ENCODE data around the gene NFKBIB. TPM values are rescaled to one million over a fixed set of nuclear protein-coding genes. Genes with fewer than 3 reads are reported as not detected.
"Not testable (repeated sequence)": the region's sequence is repeated elsewhere in the genome, so short reads cannot be mapped to it uniquely, and the experiment has no call there.

Gene NFKBIB
- total RNA-seq, 1 donor: 22.9 TPM

DNA sequence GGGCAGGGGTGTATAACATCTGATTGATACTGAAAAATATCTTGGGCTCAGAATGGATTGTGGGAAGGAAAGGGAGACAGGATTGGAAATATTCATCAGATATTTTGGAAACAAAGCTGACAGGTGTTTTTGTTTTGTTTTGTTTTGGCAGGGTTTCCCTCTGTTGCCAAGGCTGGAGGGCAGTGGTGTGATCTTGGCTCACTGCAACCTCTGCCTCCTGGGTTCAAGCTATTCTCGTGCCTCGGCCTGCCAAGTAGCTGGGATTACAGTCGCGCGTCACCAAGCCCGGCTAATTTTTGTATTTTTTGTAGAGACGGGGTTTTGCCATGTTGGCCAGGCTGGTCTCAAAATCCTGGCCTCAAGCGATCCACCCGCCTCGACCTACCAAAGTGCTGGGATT, 26.4 kb upstream of the NFKBIB start:
- not testable (repeated sequence) for DNase-seq (ENCODE audit: low read depth in 2 of 3, low spot score in 2 of 3)

DNA sequence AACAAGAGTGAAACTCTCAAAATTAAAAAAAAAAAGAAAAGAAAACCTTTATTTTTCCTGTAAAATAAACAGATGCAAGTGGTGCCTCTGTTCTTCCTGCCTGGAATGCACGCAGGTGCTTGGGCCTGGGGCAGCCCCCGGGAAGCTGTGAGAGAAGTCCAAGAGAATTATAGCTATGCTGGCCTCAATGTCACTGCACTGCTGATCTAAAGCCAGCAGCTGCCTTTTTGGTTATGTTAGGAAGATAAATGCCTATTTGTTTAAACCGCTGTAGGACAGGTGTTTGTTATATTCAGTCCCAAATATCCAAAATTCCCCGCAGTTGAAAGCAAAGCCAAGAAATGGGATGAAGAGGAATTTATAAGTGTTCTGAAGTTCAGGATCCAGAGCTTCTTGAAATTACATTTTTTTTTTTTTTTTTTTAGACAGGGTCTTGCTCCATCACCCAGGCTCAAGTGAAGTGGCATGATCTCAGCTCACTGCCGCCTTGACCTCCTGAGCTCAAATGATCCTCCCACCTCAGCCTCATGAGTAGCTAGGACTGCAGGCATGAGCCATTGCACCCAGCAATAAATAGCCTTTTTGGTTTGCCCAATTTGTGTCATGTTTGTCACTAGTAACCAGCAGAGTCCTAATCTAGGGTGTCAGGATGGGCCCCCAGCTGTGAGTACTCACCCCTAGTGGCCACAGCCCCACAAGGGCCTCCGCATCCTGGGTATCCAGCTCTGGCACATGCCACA, 23.9 kb upstream of the NFKBIB start:
- no peak for DNase-seq (ENCODE audit: low read depth in 2 of 3, low spot score in 2 of 3)

DNA sequence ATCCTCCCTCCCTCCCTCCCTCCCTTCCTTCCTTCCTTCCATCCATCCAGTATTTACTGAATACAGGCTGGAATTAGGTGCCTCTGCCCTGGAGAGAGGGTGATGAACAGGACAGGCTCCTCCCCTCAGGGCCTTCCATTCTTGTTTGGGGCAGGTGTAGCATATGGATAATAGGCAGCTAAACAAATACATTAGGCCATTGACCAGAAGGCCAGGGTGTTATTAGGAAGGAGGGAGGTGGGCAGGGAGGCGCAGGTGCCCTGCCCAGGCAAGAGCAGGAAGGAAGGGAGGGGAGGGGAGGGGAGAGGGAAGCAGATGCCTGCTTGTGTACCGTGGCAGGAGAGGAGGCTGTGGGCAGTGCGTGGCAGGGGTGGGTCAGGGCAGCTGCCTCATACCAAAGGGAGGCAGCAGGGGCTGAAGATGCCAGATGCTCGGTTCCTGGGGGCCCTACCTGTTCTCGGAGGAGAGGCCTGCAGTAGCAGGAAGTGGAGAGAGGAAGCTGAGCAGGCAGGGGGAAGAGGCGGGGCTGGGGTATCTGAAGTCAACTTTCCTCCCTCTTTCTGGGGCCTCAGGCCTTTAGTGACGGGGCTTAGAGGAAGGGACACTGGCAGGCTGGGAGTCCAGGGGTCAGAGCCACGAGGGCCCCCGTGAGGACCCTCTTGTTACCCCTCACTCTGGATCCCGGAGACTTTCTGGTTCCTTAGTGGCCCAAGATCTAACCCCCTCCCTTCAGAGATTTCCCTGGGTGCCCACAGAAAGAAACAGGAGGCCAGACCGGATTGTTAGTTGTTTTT, 21.8 kb upstream of the NFKBIB start, which contains the start of gene RINL:
Gene RINL, minus strand, starts transcription at position 495 of the 794 bp plus-strand sequence. CDS start 1,533 bp downstream, outside the sequence.
- peak in 2 of 3 donors; percentile 60 to 82 for DNase-seq (ENCODE audit: low read depth in 2 of 3, low spot score in 2 of 3)

DNA sequence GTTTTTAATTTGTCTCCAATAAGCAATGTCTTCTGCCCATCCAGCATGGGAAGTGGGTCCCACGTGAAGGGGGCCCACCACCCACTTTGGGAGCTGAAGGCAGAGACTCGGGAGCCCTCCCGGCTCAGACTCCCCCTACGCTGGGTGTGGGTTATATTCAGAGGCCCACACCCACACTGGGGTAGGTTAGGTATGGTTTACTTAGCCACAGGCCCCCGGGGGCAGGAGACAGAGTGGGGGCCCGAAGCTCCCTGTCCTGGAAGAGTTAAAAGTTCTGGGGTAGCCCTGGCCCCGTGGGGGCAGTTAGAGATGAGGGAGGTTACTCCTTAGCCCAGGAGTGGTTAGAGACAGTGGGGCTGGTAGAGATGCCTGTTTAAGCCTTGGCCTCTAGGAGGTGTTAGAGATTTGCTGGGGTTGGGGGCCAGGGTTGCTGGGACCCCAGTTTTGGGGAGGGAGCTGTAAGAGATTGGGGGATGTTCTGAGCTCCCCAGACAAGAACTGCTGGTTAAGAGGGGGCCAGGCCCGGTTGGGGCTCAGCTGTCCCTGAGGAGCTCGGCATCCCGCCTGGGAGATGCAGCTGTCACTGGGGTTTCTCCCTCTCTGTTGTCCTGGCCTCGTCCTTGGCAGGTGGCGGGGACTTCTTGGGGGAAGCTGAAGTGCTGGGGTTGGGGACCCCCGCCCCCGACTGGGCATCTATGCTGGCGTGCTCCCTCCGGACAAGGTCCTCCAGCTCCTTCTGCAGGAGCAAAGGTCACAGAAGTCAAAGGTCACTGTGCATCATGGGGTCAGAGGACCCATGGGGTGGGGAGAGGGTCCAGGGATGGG, 21.0 kb upstream of the NFKBIB start:
- no peak for DNase-seq (ENCODE audit: low read depth in 2 of 3, low spot score in 2 of 3)

DNA sequence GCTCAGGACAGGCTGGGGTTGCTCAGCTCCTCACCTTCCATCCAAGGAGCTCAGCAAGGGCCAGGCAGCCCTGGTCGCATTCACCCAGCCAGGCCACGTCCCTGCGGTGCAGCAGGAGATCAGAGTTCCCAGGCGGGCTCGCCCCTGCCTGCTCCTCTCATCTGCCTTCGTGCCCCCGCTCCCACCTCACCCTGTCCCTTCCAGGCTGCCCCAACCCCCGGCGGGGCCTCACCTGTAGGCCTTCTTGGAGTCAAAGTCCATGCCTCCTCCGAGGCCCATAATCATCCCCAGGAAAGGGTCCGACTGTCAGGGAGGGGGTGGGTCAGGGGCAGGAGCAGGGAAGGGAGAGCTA, 20.4 kb upstream of the NFKBIB start:
- no peak for DNase-seq (ENCODE audit: low read depth in 2 of 3, low spot score in 2 of 3)

DNA sequence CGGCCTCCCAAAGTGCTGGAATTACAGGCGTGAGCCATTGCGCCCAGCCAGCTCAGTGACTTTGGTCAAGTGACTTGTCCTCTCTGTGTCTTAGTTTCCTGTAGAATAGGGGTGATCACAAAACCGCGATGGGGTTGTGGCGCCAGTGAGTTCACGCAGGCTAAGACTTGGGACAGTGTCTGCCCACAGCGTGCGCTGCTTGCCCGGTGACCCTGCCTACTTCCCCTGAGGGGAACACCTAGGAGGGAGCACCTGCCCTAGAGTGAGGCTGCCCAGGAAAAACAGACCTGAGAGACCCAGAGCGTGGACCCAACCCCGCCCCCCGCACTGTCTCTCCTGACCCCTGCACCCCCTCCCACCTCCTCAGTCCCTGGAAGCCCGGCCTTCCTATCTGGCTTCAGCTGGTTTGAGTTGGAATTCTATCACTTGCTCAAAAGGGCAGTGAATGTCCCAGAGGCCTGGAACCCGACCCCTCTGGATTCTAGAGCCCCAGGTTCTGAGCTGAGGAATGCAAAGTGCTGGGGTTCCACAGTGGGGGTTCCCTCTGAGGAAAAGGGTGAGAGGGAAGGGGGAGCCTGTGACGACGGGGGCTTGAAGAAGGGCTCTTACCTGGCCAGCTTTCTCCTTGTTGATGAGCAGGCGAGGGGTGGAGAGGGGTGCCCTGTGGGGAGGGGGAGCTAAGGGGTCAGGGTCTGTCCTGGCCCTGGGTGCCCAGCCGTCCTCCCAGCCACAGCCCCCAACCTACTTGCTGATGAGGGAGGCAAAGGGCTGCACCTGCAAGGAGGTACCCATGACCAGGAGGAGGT, 19.5 kb upstream of the NFKBIB start:
- DNase-seq (ENCODE audit: low read depth in 2 of 3, low spot score in 2 of 3): no peak

DNA sequence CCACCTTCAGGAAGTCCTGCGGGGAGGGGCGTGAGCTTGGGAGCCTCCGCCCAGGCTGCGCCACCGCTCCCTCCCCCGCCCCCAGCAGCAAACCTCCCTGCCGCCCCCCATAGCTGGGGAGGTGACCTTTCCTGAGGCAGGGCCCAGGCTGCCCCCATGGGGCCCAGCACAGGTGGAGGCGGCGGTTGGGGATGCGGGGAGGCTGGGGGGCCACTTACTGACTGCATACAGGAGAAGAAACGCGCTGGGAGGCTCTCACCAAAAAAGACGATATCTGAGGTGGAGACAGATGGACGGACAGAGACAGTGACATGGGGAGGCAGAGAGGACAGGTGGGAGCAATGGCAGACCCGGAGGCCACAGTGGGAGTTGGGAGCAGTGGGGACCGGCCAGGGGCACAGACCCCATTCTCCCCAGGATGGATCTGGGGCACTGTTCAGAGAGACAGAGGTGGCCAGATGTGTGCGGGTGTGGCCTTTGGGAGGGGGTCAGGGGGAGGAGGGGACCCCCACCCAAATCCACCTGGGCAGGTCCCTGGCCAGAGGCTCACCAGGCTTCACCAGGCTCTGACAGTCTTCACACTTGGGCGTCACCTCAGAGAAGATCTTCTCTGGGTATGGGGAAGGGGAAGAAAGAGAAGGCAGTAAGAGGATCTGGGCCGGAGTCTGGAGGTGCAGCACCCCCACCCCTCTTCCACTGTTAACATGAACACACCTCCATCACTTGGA, 18.7 kb upstream of the NFKBIB start:
- no peak for DNase-seq (ENCODE audit: low read depth in 2 of 3, low spot score in 2 of 3)

DNA sequence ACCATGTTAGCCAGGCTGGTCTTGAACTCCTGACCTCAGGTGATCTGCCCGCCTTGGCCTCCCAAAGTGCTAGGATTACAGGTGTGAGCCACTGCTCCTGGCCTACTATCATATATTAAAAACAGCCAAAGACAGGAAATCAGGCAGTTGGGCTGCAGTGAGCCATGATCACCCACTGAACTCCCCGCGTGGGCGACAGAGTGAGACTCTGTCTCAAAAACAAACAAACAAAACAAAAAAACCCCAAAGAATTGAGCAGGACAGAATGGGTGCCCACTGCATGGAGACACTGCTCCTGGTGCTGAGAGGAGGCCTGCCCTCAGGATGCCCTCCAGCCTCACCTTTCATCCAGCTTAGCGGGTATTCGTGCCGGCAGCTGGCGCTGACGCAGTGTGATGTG, 16.5 kb upstream of the NFKBIB start:
- DNase-seq (ENCODE audit: low read depth in 2 of 3, low spot score in 2 of 3): no peak

DNA sequence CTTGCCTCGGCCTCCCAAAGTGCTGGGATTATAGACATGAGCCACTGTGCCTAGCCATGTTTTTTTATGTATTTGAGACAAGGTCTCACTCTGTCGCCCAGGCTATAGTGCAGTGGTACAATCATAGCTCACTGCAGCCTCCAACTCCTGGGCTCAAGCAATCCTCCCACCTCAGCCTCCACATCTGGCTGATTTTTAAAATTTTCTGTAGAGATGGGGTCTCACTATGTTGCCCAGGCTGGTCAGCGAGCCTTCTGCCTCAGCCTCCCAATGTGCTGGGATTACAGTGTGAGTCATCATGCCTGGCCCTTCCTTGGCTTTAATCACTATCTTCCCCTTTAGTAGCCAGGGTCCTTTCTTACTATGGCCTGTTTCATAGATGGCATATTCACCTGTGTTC, 15.1 kb upstream of the NFKBIB start:
- not testable (repeated sequence) for DNase-seq (ENCODE audit: low read depth in 2 of 3, low spot score in 2 of 3)

DNA sequence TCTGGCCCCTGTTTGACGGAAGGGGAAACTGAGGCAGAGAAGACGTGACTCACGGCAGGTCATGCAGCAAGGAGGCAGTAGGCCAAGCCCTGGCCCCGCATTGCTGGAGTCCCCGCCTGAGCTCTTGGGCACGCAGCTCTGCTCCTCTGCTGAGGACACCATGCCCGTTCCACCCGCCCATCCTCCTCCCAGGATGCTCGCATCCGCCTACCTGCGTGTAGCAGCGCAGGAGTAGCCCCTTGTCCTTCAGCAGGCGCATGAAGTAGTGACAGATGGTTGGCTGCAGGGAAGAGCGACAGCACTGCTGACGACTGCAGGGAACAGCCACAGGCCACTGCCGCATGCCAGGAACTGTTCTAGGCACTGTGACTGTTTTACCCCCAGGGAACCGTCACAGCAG, 10.9 kb upstream of the NFKBIB start:
- DNase-seq (ENCODE audit: low read depth in 2 of 3, low spot score in 2 of 3): no peak

DNA sequence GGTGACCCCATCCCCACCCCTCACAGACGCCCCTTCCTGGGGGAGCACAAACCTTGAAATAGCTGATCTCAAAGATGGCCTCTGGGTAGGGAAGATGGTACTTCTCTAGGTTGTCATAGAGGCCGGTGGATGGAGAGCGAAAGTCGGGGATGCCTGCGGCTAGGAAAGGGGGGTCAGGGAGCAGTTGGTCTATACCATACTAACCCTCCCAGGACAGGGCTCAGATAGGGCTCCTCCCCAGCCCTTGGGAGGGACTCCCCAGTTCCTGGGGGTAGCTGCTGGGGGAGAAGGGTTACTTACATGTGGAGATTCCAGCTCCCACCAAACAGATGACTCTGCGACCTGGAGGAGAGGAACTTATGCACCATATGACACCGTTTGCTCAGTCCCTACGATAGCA, 10.0 kb upstream of the NFKBIB start:
- DNase-seq (ENCODE audit: low read depth in 2 of 3, low spot score in 2 of 3): no peak

DNA sequence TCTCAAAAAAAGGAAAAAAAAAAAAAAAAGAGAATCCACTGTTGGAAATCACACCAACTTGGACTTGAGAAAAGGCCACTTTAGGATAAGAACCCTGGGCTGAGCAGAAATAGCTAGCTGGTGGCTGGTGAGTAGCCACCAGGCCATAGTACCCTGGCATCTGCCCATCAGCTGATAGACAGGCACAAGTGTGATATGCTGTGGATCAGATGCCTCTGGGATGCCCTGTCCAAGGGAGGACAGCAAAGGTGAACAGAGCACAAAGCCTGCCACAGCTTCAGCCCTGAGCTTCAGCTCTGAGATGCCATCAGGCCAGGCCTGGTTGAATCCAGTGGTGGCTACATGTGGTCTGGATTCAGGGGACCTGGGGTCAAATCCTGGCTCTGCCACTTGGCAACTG, 9.1 kb upstream of the NFKBIB start:
- no peak for DNase-seq (ENCODE audit: low read depth in 2 of 3, low spot score in 2 of 3)

DNA sequence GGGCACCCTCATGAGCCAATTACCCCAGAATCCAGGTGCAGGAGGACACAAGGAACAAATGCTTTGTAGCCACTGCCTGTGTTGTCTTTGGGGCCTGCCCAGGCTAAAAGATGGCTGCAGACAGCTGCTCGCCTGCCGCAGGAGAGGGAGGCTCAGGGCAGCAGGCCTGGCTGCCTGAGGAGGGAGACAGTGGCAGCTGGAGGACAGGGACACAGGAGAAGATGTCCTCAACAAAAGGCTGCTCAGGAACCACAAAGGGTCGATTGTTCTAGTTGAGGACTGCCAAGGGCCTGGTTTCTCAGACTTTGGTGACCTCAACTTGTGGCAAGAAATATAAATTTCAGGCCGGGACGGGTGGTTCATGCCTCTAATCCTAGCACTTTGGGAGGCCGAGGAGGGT, 8.0 kb upstream of the NFKBIB start:
- DNase-seq (ENCODE audit: low read depth in 2 of 3, low spot score in 2 of 3): no peak

DNA sequence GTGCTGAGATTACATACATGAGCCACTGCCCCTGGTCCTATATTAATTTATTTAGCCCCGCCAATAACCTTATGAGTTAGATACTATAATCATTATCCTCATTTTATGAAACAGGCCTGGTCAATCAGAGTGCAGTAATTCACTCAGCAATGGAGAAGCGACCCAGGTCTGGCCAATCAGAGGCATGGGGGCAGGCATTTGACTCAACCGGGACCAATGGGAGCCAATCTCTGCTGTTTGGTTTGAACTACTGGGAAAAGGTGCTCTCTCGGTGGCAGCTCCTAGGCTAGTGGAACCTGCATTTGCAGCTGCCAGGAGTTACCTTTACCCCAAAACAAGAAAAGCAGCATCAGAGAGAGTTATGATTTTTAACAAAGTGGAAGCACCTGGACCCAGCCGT, 6.9 kb upstream of the NFKBIB start:
- DNase-seq (ENCODE audit: low read depth in 2 of 3, low spot score in 2 of 3): no peak

DNA sequence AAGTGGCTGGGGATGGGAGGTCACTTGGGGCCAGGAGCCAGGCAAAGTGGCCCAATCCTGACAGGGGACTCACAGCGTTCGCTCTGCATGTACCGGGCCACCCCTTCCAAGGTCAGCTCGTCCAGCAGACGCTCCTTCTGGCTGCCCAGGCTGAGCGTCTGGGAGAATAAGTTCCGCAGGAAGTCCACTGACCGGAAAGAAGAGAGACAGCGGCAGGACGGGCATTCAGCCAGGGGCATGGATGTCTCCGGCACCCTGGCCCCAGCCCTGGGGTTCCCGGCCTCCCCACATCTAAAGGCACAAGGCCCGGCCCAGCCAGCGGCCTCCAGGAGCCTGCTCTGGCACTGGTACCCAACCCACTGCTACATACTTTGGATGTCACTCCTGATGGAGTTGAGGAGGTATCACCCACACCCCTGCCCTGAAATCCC, 6.4 kb upstream of the NFKBIB start:
- no peak for DNase-seq (ENCODE audit: low read depth in 2 of 3, low spot score in 2 of 3)

DNA sequence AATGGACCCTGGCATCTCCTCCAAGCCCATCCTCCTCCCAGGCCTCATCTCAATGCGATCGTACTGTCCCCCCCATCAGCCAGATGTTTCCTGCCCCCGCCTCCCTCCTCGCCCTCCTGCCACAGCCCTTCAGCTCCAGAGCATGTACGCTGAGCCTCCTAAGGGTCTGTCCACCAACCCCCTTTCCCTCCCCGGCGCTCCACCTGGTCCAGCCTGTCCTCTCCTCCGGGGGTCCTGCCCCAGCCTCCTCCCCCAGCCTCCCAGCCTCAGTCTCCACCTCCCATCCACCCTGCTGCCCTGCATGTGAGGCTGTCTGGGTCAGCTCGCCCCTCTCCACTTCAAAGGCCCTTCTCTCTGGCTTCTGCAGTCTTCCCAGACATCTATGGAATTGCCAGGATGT, 4.8 kb upstream of the NFKBIB start:
- no peak for DNase-seq (ENCODE audit: low read depth in 2 of 3, low spot score in 2 of 3)

DNA sequence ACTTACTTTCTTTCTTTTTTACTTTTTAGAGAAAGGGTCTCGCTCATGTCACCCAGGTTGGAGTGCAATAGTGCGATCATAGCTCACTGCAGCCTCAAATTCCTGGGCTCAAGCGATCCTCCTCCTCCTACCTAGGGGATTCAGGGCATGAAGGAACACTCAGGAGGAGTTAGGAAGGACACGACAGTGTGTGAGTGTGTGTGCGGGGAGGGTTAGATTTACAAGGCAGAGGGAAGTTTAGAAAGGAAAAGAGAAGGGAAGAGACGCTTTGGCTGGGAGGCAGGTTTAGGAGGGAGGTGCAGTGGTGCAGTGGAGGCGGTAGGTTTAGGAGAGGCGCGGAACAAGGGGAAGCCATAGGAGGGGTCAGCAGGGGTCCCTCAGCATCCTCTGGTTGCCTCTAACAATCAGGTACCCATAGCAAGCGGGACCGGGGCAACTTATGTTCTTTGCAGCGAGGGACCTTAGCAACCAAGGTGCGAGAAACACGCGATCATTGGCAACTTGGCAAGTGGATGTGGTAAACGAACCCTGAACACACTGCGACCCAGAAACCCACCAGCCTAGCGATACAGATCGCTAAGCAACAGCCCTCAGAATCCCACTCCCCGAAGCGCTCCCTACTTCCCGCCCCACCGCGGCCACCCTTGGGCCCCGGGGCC, 852 bp upstream of the NFKBIB start:
- no peak for DNase-seq (ENCODE audit: low read depth in 2 of 3, low spot score in 2 of 3)

DNA sequence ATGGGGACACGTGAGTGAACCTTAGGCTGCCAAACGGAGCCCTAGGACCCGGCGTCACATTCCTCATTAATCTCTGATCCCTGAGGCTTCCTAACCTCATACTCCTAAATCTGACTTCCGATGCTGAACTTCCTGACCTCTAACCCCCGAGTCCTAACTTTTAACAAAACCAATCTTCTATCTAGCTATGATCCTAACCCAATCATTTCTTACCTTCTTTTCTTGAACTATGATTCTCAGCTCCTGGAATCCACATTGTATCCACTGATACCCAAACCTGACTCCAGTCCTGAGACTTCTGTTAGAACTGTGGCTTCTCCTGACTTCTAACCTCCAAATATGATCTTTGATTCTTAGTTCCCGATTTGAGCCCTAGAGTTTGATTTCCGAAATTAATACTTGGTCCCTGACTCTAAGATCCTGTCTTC, 447 bp downstream of the NFKBIB start:
- no peak for DNase-seq (ENCODE audit: low read depth in 2 of 3, low spot score in 2 of 3)

DNA sequence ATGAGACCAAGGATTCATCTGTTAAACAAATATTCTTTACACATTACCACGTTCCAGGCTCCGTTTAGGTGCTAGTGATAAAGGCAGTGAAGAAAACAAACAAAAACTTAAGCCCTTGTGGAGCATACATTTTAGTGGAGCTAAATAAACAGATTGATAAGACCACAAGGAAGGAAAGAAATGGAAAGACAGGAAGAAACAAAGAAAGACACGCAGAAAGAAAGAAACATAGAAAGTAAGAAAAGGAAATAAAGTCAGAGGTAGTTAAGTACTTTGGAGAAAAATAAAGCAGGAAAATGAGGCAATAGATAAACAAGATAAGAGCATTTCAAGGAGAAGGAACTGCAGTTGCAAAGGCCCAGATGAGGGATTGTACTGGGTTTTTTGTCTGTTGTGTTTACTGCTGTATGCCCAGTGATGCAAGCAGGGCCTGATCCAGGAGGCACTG, 998 bp downstream of the NFKBIB start:
- DNase-seq (ENCODE audit: low read depth in 2 of 3, low spot score in 2 of 3): no peak
